HAP-1 (cell line): ENCODE results near the gene PHKG2.

Source experiments
- DNase-seq, 2 experiments: peaks; one replicate each; pipeline ENCODE4 v3.0.0-alpha.2; 2016 to 2020; ENCODE audit warnings: low spot score in 2 of 2
- H3K27me3 ChIP-seq: fragments of 250-450 bp; sonication (Bioruptor Pico); 2 replicates; pipeline ENCODE4 v1.5.1; 2020; ENCODE audit warnings: low read depth, mild to moderate bottlenecking, moderate library complexity
- H3K36me3 ChIP-seq: fragments of 250-450 bp; sonication (Bioruptor Pico); replicated peaks from 2 replicates; pipeline ENCODE4 v1.5.1; 2020; ENCODE audit warnings: mild to moderate bottlenecking
- H3K4me1 ChIP-seq: fragments of 250-450 bp; sonication (Bioruptor Pico); 2 replicates; pipeline ENCODE4 v1.5.1; 2020; ENCODE audit warnings: mild to moderate bottlenecking
- H3K4me3 ChIP-seq: fragments of 250-450 bp; sonication (Bioruptor Pico); 2 replicates; pipeline ENCODE4 v1.5.1; 2020; ENCODE audit warnings: mild to moderate bottlenecking, moderate library complexity
- H3K9me3 ChIP-seq: fragments of 250-450 bp; sonication (Bioruptor Pico); 2 replicates; pipeline ENCODE4 v1.5.1; 2020; ENCODE audit warnings: mild to moderate bottlenecking, moderate library complexity
- in situ Hi-C: fragments of 300-500 bp; cut with MboI; formaldehyde crosslinking; loops from 3 replicates; pipeline ENCODE4 v1.14.3; 2020; ENCODE audit warnings: low sequenced_read_pairs, inconsistent platforms, mixed read lengths

Gene PHKG2

GRCh38 chr16:30738984-30739951, 9.0 kb upstream of the PHKG2 start:
- Histone ChIP-seq H3K4me1 (no peaks in the 10 kb centered on the region), H3K27me3 (no peaks in the 10 kb centered on the region), H3K36me3 (peaks cover 66% of the 10 kb centered on the region), H3K4me3 (no peak overlapping the region), H3K9me3 (no peaks in the 10 kb centered on the region)
- in situ Hi-C loops = no loop called here
- DNase-seq = no peak

GRCh38 chr16:30740364-30741251, 7.6 kb upstream of the PHKG2 start:
- H3K9me3 ChIP-seq = no peaks in the 10 kb centered on the region
- no peak for DNase-seq
- H3K36me3 ChIP-seq = peaks cover 68% of the 10 kb centered on the region
- H3K4me1 ChIP-seq = no peaks in the 10 kb centered on the region
- in situ Hi-C loops = no loop called here
- H3K4me3 ChIP-seq = no peak overlapping the region
- no peaks in the 10 kb centered on the region for H3K27me3 ChIP-seq

- DNase-seq = no peak
- Histone ChIP-seq H3K4me3 (no peak overlapping the region), H3K4me1 (no peaks in the 10 kb centered on the region), H3K27me3 (no peaks in the 10 kb centered on the region), H3K36me3 (peaks cover 59% of the 10 kb centered on the region), H3K9me3 (no peaks in the 10 kb centered on the region)
- in situ Hi-C loops = no loop called here
Measured at GRCh38 chr16:30741461-30741914, 6.7 kb upstream of the PHKG2 start.

- Histone ChIP-seq H3K4me3 (no peak overlapping the region), H3K27me3 (no peaks in the 10 kb centered on the region), H3K36me3 (peaks cover 37% of the 10 kb centered on the region), H3K9me3 (no peaks in the 10 kb centered on the region), H3K4me1 (peaks cover 7% of the 10 kb centered on the region)
- in situ Hi-C loops = no loop called here
- DNase-seq = no peak
Measured at GRCh38 chr16:30743716-30744115, 4.5 kb upstream of the PHKG2 start.

GRCh38 chr16:30744183-30744582, 4.0 kb upstream of the PHKG2 start:
- Histone ChIP-seq H3K9me3 (no peaks in the 10 kb centered on the region), H3K4me3 (no peak overlapping the region), H3K4me1 (peaks cover 7% of the 10 kb centered on the region), H3K36me3 (peaks cover 32% of the 10 kb centered on the region), H3K27me3 (no peaks in the 10 kb centered on the region)
- DNase-seq = no peak
- in situ Hi-C loops = no loop called here

GRCh38 chr16:30745082-30745481, 3.1 kb upstream of the PHKG2 start:
- Histone ChIP-seq H3K4me3 (no peak overlapping the region), H3K9me3 (no peaks in the 10 kb centered on the region), H3K27me3 (no peaks in the 10 kb centered on the region), H3K36me3 (peaks cover 27% of the 10 kb centered on the region), H3K4me1 (peaks cover 11% of the 10 kb centered on the region)
- in situ Hi-C loops = no loop called here
- no peak for DNase-seq

GRCh38 chr16:30746638-30747175, 1.5 kb upstream of the PHKG2 start:
- Histone ChIP-seq H3K36me3 (peaks cover 27% of the 10 kb centered on the region), H3K27me3 (no peaks in the 10 kb centered on the region), H3K4me1 (peaks cover 11% of the 10 kb centered on the region), H3K9me3 (no peaks in the 10 kb centered on the region), H3K4me3 (no peak overlapping the region)
- in situ Hi-C loops = no loop called here
- DNase-seq = no peak

- DNase-seq = no peak
- peaks cover 22% of the 10 kb centered on the region for H3K36me3 ChIP-seq
- peaks cover 11% of the 10 kb centered on the region for H3K4me1 ChIP-seq
- H3K27me3 ChIP-seq = no peaks in the 10 kb centered on the region
- H3K9me3 ChIP-seq = no peaks in the 10 kb centered on the region
- H3K4me3 ChIP-seq = peak overlapping the region; percentile 79
- in situ Hi-C loops = no loop called here
Measured at GRCh38 chr16:30747331-30747730, 894 bp upstream of the PHKG2 start.

- Histone ChIP-seq H3K9me3 (no peaks in the 10 kb centered on the region), H3K36me3 (peaks cover 34% of the 10 kb centered on the region), H3K4me3 (peak overlapping the region; percentile 79), H3K27me3 (no peaks in the 10 kb centered on the region), H3K4me1 (peaks cover 11% of the 10 kb centered on the region)
- peak in 1 of 2 experiments; percentile 52 for DNase-seq
- in situ Hi-C loops = no loop called here
Measured at GRCh38 chr16:30748634-30749445, 615 bp downstream of the PHKG2 start.

GRCh38 chr16:30750201-30750600, 2.0 kb downstream of the PHKG2 start:
- Histone ChIP-seq H3K9me3 (no peaks in the 10 kb centered on the region), H3K36me3 (peaks cover 35% of the 10 kb centered on the region), H3K27me3 (no peaks in the 10 kb centered on the region), H3K4me1 (peaks cover 11% of the 10 kb centered on the region), H3K4me3 (no peak overlapping the region)
- DNase-seq = no peak
- in situ Hi-C loops = no loop called here

GRCh38 chr16:30750876-30751465, 2.7 kb downstream of the PHKG2 start:
- Histone ChIP-seq H3K27me3 (no peaks in the 10 kb centered on the region), H3K4me1 (peaks cover 11% of the 10 kb centered on the region), H3K4me3 (no peak overlapping the region), H3K9me3 (no peaks in the 10 kb centered on the region), H3K36me3 (peaks cover 37% of the 10 kb centered on the region)
- no peak for DNase-seq
- in situ Hi-C loops = no loop called here

GRCh38 chr16:30753596-30753995, 5.4 kb downstream of the PHKG2 start:
- Histone ChIP-seq H3K4me1 (peaks cover 4% of the 10 kb centered on the region; the same call in 1 of the 2 replicates), H3K4me3 (no peak overlapping the region), H3K36me3 (peaks cover 54% of the 10 kb centered on the region), H3K27me3 (no peaks in the 10 kb centered on the region), H3K9me3 (no peaks in the 10 kb centered on the region)
- DNase-seq = no peak
- in situ Hi-C loops = no loop called here
